ENCODE results near the gene ADAMTS20.

Gene ADAMTS20

GRCh38 chr12:43332977-43333640 is 218.9 kb downstream of the ADAMTS20 start:
- TF ChIP-seq, protein P1, sequence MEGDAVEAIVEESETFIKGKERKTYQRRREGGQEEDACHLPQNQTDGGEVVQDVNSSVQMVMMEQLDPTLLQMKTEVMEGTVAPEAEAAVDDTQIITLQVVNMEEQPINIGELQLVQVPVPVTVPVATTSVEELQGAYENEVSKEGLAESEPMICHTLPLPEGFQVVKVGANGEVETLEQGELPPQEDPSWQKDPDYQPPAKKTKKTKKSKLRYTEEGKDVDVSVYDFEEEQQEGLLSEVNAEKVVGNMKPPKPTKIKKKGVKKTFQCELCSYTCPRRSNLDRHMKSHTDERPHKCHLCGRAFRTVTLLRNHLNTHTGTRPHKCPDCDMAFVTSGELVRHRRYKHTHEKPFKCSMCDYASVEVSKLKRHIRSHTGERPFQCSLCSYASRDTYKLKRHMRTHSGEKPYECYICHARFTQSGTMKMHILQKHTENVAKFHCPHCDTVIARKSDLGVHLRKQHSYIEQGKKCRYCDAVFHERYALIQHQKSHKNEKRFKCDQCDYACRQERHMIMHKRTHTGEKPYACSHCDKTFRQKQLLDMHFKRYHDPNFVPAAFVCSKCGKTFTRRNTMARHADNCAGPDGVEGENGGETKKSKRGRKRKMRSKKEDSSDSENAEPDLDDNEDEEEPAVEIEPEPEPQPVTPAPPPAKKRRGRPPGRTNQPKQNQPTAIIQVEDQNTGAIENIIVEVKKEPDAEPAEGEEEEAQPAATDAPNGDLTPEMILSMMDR (IDR thresholded peaks at IDR 0.05; ENCODE audit: borderline replicate concordance, insufficient read depth, low read depth, low read length): no peak
- no peak overlapping the region for H3K4me3 ChIP-seq (ENCODE audit: low read depth, low read length)

- TF ChIP-seq, protein P1 (IDR thresholded peaks at IDR 0.05; ENCODE audit: borderline replicate concordance, insufficient read depth, low read depth, low read length): no peak
- no peak overlapping the region for H3K4me3 ChIP-seq (ENCODE audit: low read depth, low read length)
Measured at GRCh38 chr12:43331935-43332334, 220.1 kb downstream of the ADAMTS20 start.

DNA sequence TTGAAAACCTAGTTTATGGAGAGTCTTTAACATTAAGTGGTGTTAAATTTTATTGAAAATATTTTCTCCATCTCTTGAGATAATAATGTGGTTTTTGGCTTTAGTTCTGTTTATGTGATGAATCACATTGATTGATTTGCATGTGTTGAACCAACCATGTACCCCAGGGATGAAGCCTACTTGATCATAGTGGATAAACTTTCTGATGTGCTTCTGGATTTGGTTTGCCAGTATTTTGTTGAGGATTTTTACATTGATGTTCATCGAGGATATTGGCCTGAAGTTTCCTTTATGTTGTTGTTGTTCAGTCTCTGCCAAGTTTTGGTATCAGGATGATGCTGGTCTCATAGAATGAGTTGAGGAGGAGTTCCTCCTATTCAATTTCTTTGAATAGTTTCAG is 222.6 kb downstream of the ADAMTS20 start:
- TF ChIP-seq, protein P1 (IDR thresholded peaks at IDR 0.05; ENCODE audit: borderline replicate concordance, insufficient read depth, low read depth, low read length): no peak
- H3K4me3 ChIP-seq (ENCODE audit: low read depth, low read length): no peak overlapping the region

- TF ChIP-seq, protein P1 (IDR thresholded peaks at IDR 0.05; ENCODE audit: borderline replicate concordance, insufficient read depth, low read depth, low read length): no peak
Measured at GRCh38 chr12:43325786-43326185, 226.2 kb downstream of the ADAMTS20 start.

GRCh38 chr12:43320281-43320680 is 231.7 kb downstream of the ADAMTS20 start:
- H3K4me3 ChIP-seq (ENCODE audit: low read depth, low read length): no peak overlapping the region
- TF ChIP-seq, protein P1 (IDR thresholded peaks at IDR 0.05; ENCODE audit: borderline replicate concordance, insufficient read depth, low read depth, low read length): no peak

More at GRCh38 chr12:43325786-43326185, 226.2 kb downstream of the ADAMTS20 start:
- H3K4me3 ChIP-seq (ENCODE audit: low read depth, low read length): no peak overlapping the region

- H3K4me3 ChIP-seq (ENCODE audit: low read depth, low read length): no peak overlapping the region
Measured at GRCh38 chr12:43318021-43318420, 234.0 kb downstream of the ADAMTS20 start.

DNA sequence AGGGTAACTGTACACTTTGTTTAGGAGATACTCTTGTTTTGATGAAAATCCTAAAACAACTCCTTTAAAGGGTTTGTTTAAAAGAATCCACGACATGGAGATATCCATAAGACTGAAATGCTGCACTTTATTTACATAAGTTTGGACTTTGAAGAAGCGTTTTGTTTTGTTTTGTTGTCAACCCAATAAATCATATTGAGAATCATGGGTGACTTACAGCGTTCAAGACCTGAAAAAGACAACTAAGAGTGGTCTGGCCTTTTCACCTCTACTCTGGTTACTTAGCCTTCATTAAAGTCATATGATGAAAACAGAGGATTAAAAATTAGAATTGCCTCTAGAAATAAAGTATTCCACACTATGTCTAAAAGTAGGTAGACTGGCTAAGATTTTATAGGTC is 234.8 kb downstream of the ADAMTS20 start:
- TF ChIP-seq, protein P1 (IDR thresholded peaks at IDR 0.05; ENCODE audit: borderline replicate concordance, insufficient read depth, low read depth, low read length): no peak
- H3K4me3 ChIP-seq (ENCODE audit: low read depth, low read length): no peak overlapping the region

More at GRCh38 chr12:43318021-43318420, 234.0 kb downstream of the ADAMTS20 start:
- TF ChIP-seq, protein P1 (IDR thresholded peaks at IDR 0.05; ENCODE audit: borderline replicate concordance, insufficient read depth, low read depth, low read length): no peak

Data from GM12875 (cell line).